Fibroblast of lung (primary cell): Measurements from ENCODE around the gene CC2D1A.

Experiments
- CTCF ChIP-seq, 2 donors: IDR thresholded peaks in 1 of 2; conservative IDR thresholded peaks in 1 of 2; 1 replicate in 1 of 2; 2 replicates in 1 of 2; pipeline ENCODE4 v1.5.1; 2011 to 2012; ENCODE audit warnings: low read length in 2 of 2, control low read depth in 1 of 2, inconsistent platforms in 1 of 2, low read depth in 1 of 2, mild to moderate bottlenecking in 1 of 2
- EZH2 ChIP-seq: IDR thresholded peaks from 2 replicates; pipeline ENCODE4 v1.5.1; 2012; ENCODE audit warnings: low read length, control low read depth, mild to moderate bottlenecking; ENCODE audit errors: missing control alignments

- no peak for TF ChIP-seq CTCF (conservative IDR thresholded peaks at IDR 0.05 in 1 of 2, IDR thresholded peaks at IDR 0.05 in 1 of 2; ENCODE audit: low read depth in 1 of 2, low read length in 2 of 2)
- no peak for TF ChIP-seq EZH2
These were observed 12.9 kb downstream of the CC2D1A start for GRCh38 chr19:13918726-13919411.
